Gastroesophageal sphincter (tissue), 4 donors: ENCODE measurements around the gene CHST15. TPM values are rescaled to one million over a fixed set of nuclear protein-coding genes. Genes with fewer than 3 reads are reported as not detected.
A peak's percentile ranks its signal among the peaks of the same experiment; 100 is the strongest.

Experiments
- ATAC-seq: fragments of 150-250 bp; one replicate; pipeline ENCODE4 v1.9.1; 2016; ENCODE audit warnings: mild to moderate bottlenecking, moderate library complexity
- H3K27ac ChIP-seq, 4 donors: fragments of 200-600 bp; sonication (generic) in 3 of 4; 1 replicate in 3 of 4; 2 replicates in 1 of 4; pipeline ENCODE4 v1.5.1; 2016 to 2019
- H3K27me3 ChIP-seq: fragments of 200-600 bp; sonication (generic); one replicate; pipeline ENCODE4 v1.5.1; 2019
- H3K36me3 ChIP-seq, 2 donors: fragments of 200-600 bp; sonication (generic); one replicate each; pipeline ENCODE4 v1.5.1; 2019; ENCODE audit warnings: control low read depth in 1 of 2
- H3K4me1 ChIP-seq, 3 donors: fragments of 200-600 bp; sonication (generic); 1 replicate in 2 of 3; 2 replicates in 1 of 3; pipeline ENCODE4 v1.5.1; 2016 to 2019; ENCODE audit warnings: control low read depth in 2 of 3
- H3K4me3 ChIP-seq, 2 donors: fragments of 200-600 bp; sonication (generic); one replicate each; pipeline ENCODE4 v1.5.1; 2019; ENCODE audit warnings: mild to moderate bottlenecking in 1 of 2, moderate library complexity in 1 of 2
- H3K9me3 ChIP-seq, 3 donors: fragments of 200-600 bp; sonication (generic); one replicate each; pipeline ENCODE4 v1.5.1; 2017 to 2019; ENCODE audit warnings: control low read depth in 2 of 3
- CTCF ChIP-seq, 4 experiments: fragments of 200-600 bp in 2 of 4; fragments of 450-650 bp in 2 of 4; sonication (generic) in 1 of 4; IDR thresholded peaks; one replicate each; pipeline ENCODE4 v1.5.1; 2017 to 2019; ENCODE audit warnings: antibody characterized with exemption in 4 of 4, mild to moderate bottlenecking in 2 of 4, moderate library complexity in 2 of 4
- EP300 ChIP-seq: sonication (generic); formaldehyde crosslinking; IDR thresholded peaks from one replicate; pipeline ENCODE4 v1.6.1; 2017; ENCODE audit warnings: antibody characterized with exemption, mild to moderate bottlenecking
- POLR2A ChIP-seq, 2 donors: fragments of 450-650 bp; IDR thresholded peaks; one replicate each; pipeline ENCODE4 v1.6.1; 2017; ENCODE audit warnings: antibody characterized with exemption in 2 of 2, mild to moderate bottlenecking in 2 of 2, moderate library complexity in 1 of 2
- POLR2AphosphoS5 ChIP-seq: sonication (generic); formaldehyde crosslinking; IDR thresholded peaks from one replicate; pipeline ENCODE4 v1.6.1; 2017; ENCODE audit warnings: antibody characterized with exemption
- WGBS, 2 donors: methylation state at CpG; one replicate each; pipeline ENCODE4 v1.1.5; 2018; ENCODE audit warnings: low coverage in 1 of 2; 5-methylcytosine and 5-hydroxymethylcytosine counted together
- total RNA-seq, 4 donors: library from RNA; depleted of rRNA; stranded (reverse); fragments of >200 nt; gene quantifications; one replicate each; pipeline ENCODE4 v1.1.0, GENCODE V29; 2016

Gene CHST15
- total RNA-seq, 4 donors from 2014 or later, result 63.5 to 87.5 (median 74.3) TPM

GRCh38 chr10:123993534-123994416, 99.6 kb downstream of the CHST15 start:
- H3K27me3 ChIP-seq, result peaks cover 31% of the 10 kb centered on the region
- peaks cover 0 to 60% (median 16%) of the 10 kb centered on the region in 3 donors for H3K4me1 ChIP-seq

GRCh38 chr10:123991611-123992570, 101.5 kb downstream of the CHST15 start:
- peak overlapping the region; percentile 17 to 54 for H3K4me3 ChIP-seq
- H3K27ac ChIP-seq, result peak overlapping the region in 1 of 4 donors; percentile 59
- H3K36me3 ChIP-seq, result no peaks in the 10 kb centered on the region
- ATAC-seq, result no peak
- peaks cover 0 to 48% (median 16%) of the 10 kb centered on the region in 3 donors for H3K4me1 ChIP-seq
- H3K9me3 ChIP-seq, result no peaks in the 10 kb centered on the region
- WGBS, 2 donors, result 65% methylated on average over 9 of the region's 92 CpGs; no CpG with 5 or more reads in 1 of the 2 donors
- H3K27me3 ChIP-seq, result peaks cover 31% of the 10 kb centered on the region
- TF ChIP-seq POLR2AphosphoS5 (no peak), CTCF (IDR thresholded peaks at IDR 0.05) (peak in 1 of 4 experiments; percentile 18)

More at GRCh38 chr10:123993534-123994416, 99.6 kb downstream of the CHST15 start:
- Histone ChIP-seq H3K4me3 (no peak overlapping the region), H3K9me3 (no peaks in the 10 kb centered on the region), H3K36me3 (no peaks in the 10 kb centered on the region), H3K27ac (peak overlapping the region in 1 of 4 donors; percentile 82)
- no peak for ATAC-seq
- WGBS, 2 donors, result 55 to 62% methylated on average over 8 to 16 of the region's 17 CpGs
- TF ChIP-seq CTCF (IDR thresholded peaks at IDR 0.05), result no peak

GRCh38 chr10:123990889-123991288, 102.5 kb downstream of the CHST15 start:
- no peak overlapping the region for H3K27ac ChIP-seq
- H3K4me1 ChIP-seq, result peaks cover 0 to 38% (median 16%) of the 10 kb centered on the region in 3 donors
- ATAC-seq, result no peak
- H3K9me3 ChIP-seq, result no peaks in the 10 kb centered on the region
- H3K36me3 ChIP-seq, result no peaks in the 10 kb centered on the region
- no peak overlapping the region for H3K4me3 ChIP-seq
- 80 to 87% methylated on average over 5 to 7 of the region's 10 CpGs for WGBS, 2 donors
- no peak for TF ChIP-seq POLR2A (IDR thresholded peaks at IDR 0.05)
- TF ChIP-seq EP300, result no peak
- TF ChIP-seq POLR2AphosphoS5, result no peak
- no peak for TF ChIP-seq CTCF (IDR thresholded peaks at IDR 0.05)
- peaks cover 31% of the 10 kb centered on the region for H3K27me3 ChIP-seq

- TF ChIP-seq POLR2A (IDR thresholded peaks at IDR 0.05) (no peak), CTCF (IDR thresholded peaks at IDR 0.05) (no peak), POLR2AphosphoS5 (no peak), EP300 (no peak)
- H3K36me3 ChIP-seq, result no peaks in the 10 kb centered on the region
- peaks cover 0 to 16% (median 0%) of the 10 kb centered on the region in 3 donors for H3K4me1 ChIP-seq
- WGBS, 2 donors, result 73 to 94% methylated on average over 2 of the region's 2 CpGs
- no peaks in the 10 kb centered on the region for H3K9me3 ChIP-seq
- no peak overlapping the region for H3K4me3 ChIP-seq
- no peak for ATAC-seq
- H3K27ac ChIP-seq, result no peak overlapping the region
- peaks cover 26% of the 10 kb centered on the region for H3K27me3 ChIP-seq
Observed at GRCh38 chr10:123988694-123989093, 104.7 kb downstream of the CHST15 start.
